Activated CD8-positive, alpha-beta memory T cell treated with anti-CD3 and anti-CD28 coated beads for 36 hours (primary cell): ENCODE results near the gene PSPC1. TPM values are rescaled to one million over a fixed set of nuclear protein-coding genes. Genes with fewer than 3 reads are reported as not detected.

Experiments
- CTCF ChIA-PET: fragments of 350-600 bp; sonication (Branson Sonifier 250); formaldehyde crosslinking; loops from one replicate; lab custom pipeline; 2021; ENCODE audit warnings: antibody characterized with exemption; lab: Charles Lee
- POLR2A ChIA-PET: fragments of 350-600 bp; sonication (Branson Sonifier 250); formaldehyde crosslinking; loops from one replicate; lab custom pipeline; 2021; ENCODE audit warnings: antibody characterized with exemption; lab: Charles Lee
- total RNA-seq, 2 experiments: library from RNA; stranded (reverse); gene quantifications; one replicate each; pipeline ENCODE4 v1.2.3, GENCODE V29; 2021

PSPC1 gene
- total RNA-seq, 2 experiments from 2014 or later: 88.7 to 91.9 TPM

- CTCF ChIA-PET: no interaction called here
- POLR2A ChIA-PET: no interaction called here
Measured at GRCh38 chr13:19685437-19685836, 97.3 kb downstream of the PSPC1 start.

- POLR2A ChIA-PET: no interaction called here
Measured at GRCh38 chr13:19685034-19685433, 97.7 kb downstream of the PSPC1 start.

GRCh38 chr13:19681517-19681916 lies 101.2 kb downstream of the PSPC1 start:
- CTCF ChIA-PET: interaction anchor here (0.8 kb wide), 1 partner anchor 8 kb away, joined by 5 read pairs; no protein-coding TSS in a partner anchor
- POLR2A ChIA-PET: no interaction called here

More at GRCh38 chr13:19685034-19685433, 97.7 kb downstream of the PSPC1 start:
- CTCF ChIA-PET: no interaction called here

DNA sequence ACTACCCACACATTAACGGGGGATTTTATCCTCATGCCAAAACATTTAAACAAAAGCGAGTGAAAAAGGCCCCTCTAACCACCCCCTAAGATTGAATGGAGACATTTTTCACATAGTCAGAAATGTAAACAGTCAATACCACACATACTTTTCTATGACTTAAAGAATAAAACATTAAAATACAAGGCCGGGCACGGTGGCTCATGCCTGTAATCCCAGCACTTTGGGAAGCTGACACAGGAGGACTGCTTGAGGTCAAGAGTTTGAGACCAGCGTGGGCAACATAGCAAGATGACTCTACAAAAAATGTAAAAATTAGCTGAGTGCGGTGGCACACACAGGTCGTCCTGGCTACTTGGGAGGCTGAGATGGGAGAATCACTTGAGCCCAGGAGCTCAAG lies 102.0 kb downstream of the PSPC1 start:
- POLR2A ChIA-PET: no interaction called here
- CTCF ChIA-PET: no interaction called here

DNA sequence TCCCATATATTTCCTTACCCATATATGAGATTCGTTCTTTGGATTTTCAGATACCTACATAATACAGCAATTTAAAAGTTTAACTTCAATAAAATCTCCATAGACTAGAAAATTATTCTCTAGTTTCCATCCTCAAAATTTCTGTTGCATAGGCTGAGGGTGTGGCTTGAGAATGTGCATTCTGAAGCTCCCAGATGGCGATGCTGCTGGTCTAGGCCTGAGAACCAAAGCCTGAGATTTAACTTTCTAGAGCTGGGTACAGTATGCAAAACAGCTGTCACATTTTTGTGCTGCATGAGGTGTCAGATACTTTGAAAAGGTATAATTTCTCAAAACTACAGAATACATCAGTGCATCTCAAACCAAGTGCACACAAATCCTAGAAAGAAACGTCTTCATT lies 106.6 kb downstream of the PSPC1 start:
- POLR2A ChIA-PET: no interaction called here
- CTCF ChIA-PET: no interaction called here

GRCh38 chr13:19674898-19675297 lies 107.8 kb downstream of the PSPC1 start:
- ChIA-PET POLR2A (no interaction called here), CTCF (no interaction called here)

DNA sequence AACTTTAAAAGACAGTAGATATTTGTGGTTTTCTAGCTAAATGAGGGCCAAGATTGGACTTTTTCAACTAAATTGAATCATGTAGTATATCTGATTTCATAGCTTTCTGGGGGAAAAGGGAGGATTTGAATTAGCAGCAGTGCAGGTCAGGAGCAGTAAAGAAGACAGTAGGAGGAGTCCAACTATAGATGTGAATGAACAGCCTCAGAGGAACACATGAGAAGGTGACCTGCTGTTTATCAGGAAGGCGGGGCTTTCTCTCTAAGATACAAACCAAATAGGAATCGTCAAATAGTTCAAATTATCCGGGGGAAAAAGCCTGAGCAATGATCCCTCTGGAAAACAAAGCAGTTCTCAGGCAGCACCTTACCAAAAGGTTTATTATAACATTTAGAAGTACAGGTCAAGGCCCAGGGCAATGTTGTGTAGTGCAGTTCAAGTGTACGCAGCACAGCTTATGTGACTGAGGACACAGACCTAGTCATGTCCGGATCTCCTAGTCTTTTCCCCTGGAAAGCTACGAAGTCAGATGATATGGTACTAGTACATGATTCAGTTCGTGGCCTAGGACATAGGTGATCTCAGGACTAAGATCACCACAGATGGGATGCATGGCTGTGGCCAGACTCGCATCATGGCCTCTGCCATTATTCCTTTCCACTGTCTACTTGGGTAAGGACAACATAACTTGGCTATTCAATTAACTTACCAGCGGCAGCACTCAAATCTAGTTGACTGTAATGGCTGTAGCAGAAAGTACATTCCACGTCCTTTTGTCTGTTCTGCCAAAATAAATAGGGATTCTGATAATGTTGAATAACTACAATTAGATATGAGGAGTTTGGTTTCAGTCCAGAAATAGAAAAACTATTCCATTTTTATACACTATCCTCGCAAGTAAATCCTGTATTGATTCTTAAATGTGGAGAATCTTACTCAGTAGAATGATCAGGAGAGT lies 109.0 kb downstream of the PSPC1 start:
- ChIA-PET POLR2A (no interaction called here), CTCF (interaction anchor here (0.6 kb wide), 2 partner anchors 8 to 144 kb away, joined by 3 to 5 read pairs; no protein-coding TSS in a partner anchor)

DNA sequence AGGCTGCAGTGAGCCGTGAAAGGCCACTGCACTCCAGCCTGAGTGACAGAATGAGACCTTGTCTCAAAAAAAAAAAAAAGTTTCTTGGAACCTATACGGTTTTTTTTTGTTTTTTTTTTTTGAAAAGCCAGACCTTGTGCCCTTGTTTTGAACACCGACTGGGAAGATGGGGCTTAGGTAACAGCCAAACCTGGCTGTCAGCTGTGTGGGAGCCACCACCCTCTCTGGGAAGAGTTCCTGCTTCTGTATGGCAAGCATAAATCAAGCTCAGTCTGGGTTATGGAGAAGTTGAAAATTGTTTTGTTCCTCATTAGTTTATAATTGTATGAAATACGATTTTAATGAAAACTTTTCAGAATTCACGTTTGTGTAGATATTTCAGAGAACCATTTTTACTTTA lies 109.8 kb downstream of the PSPC1 start:
- POLR2A ChIA-PET: no interaction called here

DNA sequence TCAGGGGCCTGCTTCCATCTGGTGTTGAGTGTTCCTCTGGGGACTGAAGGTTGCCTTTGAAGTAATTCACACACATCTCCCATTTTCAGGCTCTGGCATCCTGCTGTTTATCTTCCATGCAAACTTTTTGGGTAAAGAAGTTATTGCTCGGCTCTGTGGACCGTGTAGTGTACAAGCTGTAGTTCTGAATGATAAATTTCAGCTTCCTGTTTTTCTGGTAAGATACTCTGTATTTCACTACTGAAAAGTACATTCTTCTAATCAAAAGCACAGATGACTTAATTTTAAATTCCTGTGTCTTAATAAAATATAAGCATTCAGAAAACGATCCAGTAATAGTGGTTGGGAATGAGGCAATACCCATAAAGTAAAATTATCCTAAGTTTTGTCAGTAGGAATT lies 112.6 kb downstream of the PSPC1 start:
- ChIA-PET POLR2A (no interaction called here), CTCF (no interaction called here)

More for the DNA sequence above, 109.8 kb downstream of the PSPC1 start:
- CTCF ChIA-PET: interaction anchor here (0.6 kb wide), 1 partner anchor 9 kb away, joined by 5 read pairs; no protein-coding TSS in a partner anchor

GRCh38 chr13:19668778-19669177 lies 114.0 kb downstream of the PSPC1 start:
- ChIA-PET POLR2A (no interaction called here), CTCF (no interaction called here)

DNA sequence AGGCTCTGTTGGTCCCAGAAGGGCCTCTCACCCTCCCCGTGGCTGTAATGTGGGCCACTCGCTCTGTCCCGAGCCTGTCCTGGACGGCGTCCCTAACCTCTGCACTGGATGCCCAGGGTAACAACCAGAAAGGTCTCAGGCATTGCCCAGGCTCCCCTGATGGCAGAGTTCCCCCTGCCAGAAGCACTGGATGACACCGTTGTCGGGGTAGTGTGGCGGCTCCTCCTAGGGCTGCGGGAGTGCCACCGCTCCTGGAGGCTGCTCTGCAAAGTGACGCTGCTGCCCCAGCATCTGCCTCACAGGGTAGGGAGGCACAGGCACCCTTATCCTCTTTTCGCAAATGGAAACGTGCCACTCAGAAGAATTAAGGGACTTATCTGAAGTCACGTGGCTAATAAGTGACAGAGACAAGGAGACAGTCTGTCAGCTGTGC lies 117.3 kb downstream of the PSPC1 start:
- ChIA-PET POLR2A (no interaction called here), CTCF (no interaction called here)

DNA sequence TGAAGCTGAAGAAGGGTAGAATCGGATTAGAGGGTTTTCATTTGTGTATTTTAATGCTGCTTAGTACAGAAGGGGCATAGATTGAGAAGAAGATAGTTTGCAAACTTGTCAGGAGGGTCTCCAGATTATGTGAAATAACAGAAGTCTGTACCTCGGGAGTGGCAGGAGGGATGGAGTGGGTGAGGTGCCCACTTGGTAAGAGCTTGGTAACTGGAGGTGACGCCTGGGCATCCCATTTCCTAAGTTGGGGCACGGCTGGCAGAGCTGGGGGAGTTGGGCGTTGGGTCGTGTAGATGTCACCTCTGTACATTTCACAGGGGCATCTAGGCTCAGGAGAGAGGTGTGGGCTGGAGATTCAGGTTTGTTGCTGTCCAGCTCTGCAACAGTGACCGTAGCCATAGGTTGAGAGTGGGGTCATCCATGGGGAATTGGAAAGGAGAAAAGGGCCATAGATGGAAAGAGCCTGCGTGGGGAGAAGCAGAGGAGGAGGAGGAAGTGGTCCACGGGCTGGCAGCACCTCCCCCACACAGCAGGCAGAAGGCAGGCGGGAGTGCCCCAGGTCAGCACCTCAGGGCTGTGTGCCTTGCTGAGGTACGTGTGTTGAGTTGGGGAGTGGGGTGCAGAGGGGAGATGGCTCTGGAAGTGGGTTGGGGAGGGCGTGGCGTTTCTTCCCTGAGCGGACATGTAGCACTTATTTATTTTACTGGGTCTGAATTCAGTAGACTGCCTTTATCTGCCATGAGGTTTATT lies 118.1 kb downstream of the PSPC1 start:
- POLR2A ChIA-PET: no interaction called here
- CTCF ChIA-PET: no interaction called here

GRCh38 chr13:19663416-19663979 lies 119.2 kb downstream of the PSPC1 start:
- CTCF ChIA-PET: no interaction called here
- POLR2A ChIA-PET: no interaction called here

DNA sequence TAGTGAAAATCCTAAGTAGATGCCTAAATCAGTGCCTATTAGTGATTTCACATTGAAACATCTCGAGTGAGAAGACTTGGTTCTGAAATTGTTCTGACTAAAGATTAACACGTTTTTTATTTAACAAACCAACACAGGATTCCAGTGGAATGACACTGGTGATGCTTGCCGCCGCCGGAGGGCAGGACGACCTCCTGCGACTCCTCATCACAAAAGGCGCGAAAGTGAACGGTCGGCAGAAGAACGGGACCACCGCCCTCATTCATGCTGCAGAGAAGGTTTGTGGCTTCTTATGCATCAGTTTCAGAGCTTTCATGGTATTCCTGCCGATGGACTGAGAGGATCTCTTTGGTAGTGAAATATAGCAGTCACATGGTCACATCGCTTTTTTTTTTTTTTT lies 121.2 kb downstream of the PSPC1 start:
- ChIA-PET CTCF (no interaction called here), POLR2A (no interaction called here)

DNA sequence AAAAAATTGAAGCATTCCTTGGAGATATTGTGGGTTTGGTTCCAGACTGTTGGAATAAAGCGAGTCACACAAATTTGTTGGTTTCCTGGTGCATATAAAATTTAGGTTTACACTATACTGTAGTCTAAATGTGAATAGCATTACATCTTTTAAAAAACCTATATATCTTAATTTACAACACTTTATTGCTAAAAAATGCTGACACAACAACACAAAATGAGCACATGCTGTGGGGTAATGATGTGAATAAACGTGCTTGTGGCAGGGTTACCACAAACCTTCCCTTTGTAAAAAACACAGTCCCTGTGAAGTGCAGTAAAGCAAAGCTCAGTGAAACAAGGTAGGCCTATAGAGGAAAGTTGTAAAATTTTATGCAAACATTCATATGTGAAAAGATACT lies 121.6 kb downstream of the PSPC1 start:
- ChIA-PET POLR2A (no interaction called here), CTCF (no interaction called here)

GRCh38 chr13:19658831-19659230 lies 123.9 kb downstream of the PSPC1 start:
- ChIA-PET CTCF (no interaction called here), POLR2A (interaction anchor here (0.5 kb wide), 1 partner anchor 25 kb away, joined by 3 read pairs; the partner anchor contains the start of gene MPHOSPH8)

GRCh38 chr13:19657872-19658591 lies 124.7 kb downstream of the PSPC1 start:
- POLR2A ChIA-PET: no interaction called here

More at GRCh38 chr13:19657872-19658591, 124.7 kb downstream of the PSPC1 start:
- CTCF ChIA-PET: interaction anchor here (0.7 kb wide), 1 partner anchor 78 kb away, joined by 3 read pairs; no protein-coding TSS in a partner anchor
